HG03575 (cell line): ENCODE results near the gene PGAP6.
"Not testable (repeated sequence)": the region's sequence is repeated elsewhere in the genome, so short reads cannot be mapped to it uniquely, and the experiment has no call there.

Source experiments
- ATAC-seq: cut with Tn5 transposase; IDR thresholded peaks from one replicate; pipeline ENCODE4 v1.9.1; 2021; ENCODE audit not compliant: unreplicated experiment, insufficient number of reproducible peaks, low FRiP score; ENCODE audit errors: extremely low read depth

PGAP6 gene

DNA sequence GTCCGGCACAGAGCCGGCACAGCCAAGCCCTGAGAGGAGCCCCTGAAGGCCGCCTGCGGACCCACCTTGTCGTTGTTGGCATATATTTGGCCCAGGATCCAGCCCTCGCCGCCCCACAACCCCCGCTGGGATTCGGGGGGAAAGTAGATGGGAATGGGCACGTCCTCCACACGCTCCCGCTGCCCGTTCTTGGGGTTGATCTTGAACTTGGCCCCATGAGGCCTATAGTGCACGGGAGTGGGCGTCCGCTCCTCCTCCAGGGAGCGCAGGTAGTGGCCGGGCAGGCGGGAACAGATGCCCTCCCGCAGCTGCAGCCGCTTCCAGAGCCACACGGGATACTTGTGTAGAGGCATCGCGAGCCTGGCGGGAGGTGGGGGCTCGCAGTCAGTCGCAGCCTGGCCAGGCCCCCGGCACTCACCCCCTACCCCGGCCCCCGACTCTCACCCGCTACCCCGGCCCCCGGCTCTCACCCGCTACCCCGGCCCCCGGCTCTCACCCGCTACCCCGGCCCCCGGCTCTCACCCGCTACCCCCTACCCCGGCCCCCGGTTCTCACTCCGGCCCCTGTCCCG lies 11.8 kb downstream of the PGAP6 start:
- ATAC-seq, result no peak

DNA sequence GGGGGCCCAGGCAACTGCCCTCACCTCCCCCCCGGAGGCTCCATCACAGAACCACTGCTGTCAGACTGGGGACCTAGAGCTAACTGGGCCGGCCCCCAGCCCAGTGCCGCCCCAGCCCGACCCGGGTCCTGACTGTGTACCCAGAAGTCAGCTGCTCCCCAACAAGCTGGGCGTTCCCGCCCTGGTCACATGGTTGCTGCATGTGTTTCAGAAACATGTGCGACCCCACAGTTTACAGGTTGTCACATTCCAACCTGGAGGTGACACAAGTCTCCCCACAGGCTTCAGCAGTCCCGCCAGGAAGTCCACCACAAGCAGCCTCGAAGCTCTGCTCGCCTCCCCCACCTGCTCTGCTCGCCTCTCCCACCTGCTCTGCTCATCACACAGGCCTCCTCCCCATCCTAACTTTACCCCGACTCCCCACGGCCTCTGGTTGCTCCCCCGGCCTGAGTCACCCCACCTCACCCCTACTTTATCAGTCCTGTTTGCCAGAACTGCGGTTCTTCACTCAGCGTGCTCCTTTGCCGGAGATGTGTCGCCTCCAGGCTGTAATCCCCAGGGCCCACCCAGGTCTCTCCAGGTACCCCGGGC lies 12.4 kb downstream of the PGAP6 start:
- ATAC-seq, result no peak

- no peak for ATAC-seq
Measured at GRCh38 chr16:368388-369158, 13.2 kb downstream of the PGAP6 start.

GRCh38 chr16:367333-367903 lies 14.4 kb downstream of the PGAP6 start:
- ATAC-seq, result no peak

- ATAC-seq, result no peak
Measured at GRCh38 chr16:366476-366875, 15.3 kb downstream of the PGAP6 start.

DNA sequence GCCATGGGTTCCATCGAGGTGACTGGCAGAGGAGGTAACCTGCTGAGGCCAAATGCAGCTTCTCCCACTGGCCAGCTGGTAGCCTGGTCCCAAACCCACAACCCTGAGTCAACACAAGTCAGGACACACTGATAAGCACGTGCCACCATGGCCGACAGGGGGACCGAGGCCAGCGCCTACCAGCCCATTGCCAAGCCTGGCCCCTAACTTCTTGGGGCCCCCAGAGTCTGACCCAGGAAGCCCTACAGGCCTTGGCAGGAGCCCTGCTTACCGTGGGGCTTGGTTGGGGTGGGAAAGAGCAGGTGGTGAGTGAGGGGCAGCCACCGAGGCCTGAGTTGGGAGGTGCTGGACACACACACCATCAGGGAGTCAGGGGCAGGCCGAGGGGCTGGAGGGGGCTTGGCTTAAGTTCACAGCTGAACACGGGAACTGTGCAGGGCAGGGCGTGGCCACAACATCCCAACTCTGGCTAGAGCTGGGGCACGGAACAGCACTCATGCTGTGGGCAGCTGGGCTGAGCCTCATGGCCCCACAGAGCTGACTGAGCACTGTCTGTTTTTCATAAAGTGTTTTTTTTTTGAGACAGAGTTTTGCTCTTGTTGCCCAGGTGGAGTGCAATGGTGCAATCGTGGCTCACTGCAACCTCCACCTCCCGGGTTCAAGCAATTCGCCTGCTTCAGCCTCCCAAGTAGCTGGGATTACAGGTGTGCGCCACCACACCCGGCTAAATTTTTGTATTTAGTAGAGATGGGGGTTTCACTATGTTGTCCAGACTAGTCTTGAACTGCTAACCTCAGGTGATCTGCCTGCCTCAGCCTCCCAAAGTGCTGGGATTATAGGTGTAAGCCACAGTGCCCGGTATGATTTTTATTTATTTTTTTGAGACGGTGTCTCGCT lies 16.9 kb downstream of the PGAP6 start:
- no peak for ATAC-seq

DNA sequence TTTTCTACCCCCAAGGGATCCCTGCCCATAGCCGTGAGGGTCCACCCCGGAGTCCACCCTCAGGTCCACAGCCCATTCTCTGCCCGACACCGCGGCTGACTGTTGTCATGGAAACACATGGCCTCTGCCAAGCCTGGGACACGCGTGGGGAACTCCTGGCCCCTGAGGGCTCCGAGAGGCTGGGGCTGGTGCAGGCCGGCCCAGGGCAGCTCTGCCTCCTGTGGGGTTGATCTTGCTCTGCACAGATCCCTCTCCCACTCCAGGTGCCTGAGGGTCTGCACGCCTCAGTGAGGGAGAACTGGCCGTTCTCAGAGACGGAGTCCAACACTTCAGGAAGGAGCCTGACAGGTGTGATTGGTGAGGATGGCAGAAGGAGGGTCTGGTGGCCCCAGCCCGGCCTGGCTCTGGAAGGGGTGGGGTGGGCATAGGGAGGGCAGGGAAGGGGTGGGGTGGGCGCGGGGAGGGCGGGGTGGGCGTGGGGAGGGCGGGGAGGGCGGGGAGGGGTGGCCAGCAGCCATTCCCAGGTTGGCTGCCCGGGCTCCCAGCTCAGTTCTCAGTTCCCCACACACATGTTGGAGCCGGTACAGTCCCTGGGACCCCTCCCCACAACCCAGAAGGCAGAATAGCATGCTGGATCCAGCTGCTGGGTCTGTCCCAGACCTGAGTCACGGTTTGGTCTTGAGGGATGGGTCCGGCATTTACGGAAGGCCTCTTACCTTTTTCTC lies 17.9 kb downstream of the PGAP6 start:
- ATAC-seq, result no peak

GRCh38 chr16:363110-363765 lies 18.5 kb downstream of the PGAP6 start:
- ATAC-seq, result no peak

- ATAC-seq, result not testable (repeated sequence)
Measured at GRCh38 chr16:362702-362999, 19.1 kb downstream of the PGAP6 start.

DNA sequence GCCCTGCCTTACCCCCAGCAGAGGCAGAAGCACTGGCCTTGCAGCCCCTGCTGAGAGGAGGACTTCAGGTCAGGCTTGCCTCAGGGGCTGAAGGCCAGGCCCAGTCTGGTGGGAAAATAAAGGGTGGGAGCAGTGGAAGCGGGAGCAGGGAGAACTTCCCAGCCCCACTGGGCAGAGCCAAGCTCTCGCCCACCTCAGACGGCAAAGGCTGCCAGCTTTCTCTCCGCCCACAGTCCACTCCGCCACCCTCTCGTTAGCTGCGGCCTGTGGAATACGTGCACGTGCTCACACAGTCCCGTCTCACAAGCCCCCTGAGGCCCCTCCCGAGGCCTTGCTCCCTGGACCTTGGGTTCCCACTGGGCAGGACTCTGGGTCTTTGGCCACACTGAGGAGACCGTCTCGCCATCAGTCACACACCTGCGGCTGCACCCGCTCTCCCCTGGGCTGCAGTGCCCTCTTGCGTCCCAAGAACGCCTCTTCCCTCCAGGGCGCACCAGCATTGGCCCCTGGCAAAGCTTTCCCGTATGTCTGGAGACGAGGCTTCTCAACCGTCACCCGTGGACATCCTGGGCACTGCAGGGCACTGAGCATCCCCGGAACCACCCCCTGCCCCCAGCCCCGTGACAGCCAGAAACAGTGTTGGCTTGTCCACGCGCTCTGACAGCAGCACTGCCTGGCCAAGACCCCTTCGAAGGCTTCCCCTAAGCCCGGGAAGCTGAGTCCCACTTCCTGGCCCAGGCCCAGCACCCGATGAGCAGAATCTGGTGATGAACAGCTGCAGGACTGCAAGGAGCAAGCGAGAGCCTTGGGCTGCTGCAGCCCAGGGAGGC lies 19.7 kb downstream of the PGAP6 start:
- no peak for ATAC-seq

GRCh38 chr16:361341-361871 lies 20.4 kb downstream of the PGAP6 start:
- ATAC-seq, result no peak

DNA sequence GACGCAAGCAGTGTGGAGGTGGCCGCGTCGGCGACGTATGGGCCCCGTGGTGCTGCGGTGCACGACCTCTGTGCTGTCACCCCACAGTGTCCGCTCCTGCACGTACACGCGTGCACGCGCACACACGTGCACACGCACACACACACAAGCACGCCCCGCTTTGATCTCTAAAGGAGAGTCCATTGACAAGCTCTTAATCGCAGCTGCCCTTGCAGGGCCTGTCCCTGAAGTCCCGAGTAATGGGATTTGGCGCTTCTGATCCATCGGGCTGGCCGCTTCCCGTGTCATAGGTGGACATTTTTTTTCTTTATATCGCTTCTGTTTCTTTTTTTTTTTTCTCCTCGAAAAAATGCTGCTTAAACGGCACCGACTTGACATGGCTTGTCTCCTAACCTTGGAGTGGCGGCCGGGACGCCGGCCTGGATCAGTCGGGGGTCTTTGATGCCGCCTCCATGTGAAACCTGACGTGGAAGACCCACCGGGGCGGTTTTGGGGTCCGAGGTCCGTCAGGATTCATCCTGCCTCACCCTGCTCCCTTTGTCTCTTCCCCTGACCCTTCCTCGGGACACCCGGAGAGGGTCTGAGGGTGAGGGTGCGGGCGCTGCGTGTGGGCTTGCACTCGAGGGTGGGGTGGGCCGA lies 21.0 kb downstream of the PGAP6 start:
- no peak for ATAC-seq

DNA sequence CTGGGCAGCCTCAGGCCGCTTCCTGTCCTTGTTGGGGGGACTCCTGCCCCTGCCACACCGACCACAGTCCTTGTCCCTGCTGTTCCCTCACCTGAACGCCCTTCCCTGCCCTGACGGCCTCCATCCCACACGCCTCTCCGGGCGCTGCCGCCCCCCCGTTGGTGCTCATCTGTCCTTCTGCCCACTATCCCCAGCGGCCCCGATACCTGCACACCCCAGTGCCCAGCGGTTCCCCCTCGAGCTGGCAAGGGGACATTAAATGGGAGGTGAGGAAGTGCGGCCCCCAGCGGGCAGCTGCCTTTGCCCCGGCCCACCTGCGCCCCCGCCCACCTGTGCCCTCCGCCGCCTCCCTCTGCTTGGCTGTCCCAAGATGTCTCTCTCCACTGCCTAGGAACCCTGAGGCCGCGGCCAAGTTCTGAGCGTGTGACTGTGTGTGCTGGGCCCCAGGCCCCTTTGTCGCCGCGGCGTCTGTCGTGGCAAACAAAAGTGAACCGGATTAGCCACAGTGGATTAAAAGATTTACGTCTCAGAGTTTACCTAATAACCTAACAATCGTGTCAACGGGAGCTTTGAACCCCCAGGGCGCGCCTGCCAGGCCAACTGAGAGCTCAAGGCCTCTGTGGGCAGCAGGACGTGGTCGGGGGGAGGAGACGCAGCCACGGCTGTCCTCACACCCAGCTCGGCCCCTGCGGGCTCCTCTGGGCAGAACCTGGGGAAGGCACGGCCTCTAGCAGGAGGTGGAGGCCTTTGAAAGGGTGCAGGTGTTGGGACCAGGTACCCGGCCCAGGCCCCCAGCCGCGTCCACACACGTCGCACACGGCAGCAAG lies 21.7 kb downstream of the PGAP6 start:
- no peak for ATAC-seq

- ATAC-seq, result no peak
Measured at GRCh38 chr16:359067-359763, 22.6 kb downstream of the PGAP6 start.

DNA sequence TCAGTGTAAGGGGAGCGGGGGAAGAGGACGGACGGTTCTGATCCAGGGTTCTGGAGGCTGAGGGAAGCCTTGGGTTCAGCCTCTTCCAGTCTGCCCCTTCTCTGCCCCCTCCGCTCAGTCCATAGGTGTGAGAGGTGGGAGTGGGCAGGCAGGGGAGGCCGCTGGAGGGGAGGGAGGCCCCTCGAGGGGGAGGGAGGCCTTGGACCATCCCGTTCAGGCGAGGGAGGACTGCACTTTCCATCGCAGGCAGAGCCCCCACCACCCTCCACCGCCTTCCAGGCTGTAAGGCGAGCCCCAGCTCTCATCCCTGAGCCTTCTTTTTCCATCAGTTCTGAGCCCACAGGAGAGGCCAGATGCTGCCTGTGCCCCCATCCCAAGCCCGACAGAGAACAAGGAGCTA lies 25.0 kb downstream of the PGAP6 start:
- no peak for ATAC-seq
